Fibroblast of the aortic adventitia (primary cell): ENCODE measurements around the gene LTO1. TPM values are rescaled to one million over a fixed set of nuclear protein-coding genes. Genes with fewer than 3 reads are reported as not detected.

ENCODE experiments used
- DNase-seq: peaks from one replicate; pipeline ENCODE4 v3.0.0-alpha.2; 2010; ENCODE audit warnings: low read depth
- H3K4me3 ChIP-seq: 2 replicates; pipeline ENCODE4 v1.5.1; 2011; ENCODE audit warnings: low read depth, mild to moderate bottlenecking, control low read depth, low read length, moderate library complexity
- total RNA-seq: library from RNA; depleted of rRNA; stranded (reverse); fragments of >200 nt; gene quantifications from 2 replicates; pipeline ENCODE4 v1.2.3, GENCODE V29; 2012; ENCODE audit warnings: low replicate concordance
- TF ChIP-seq, protein P1 (sequence below): IDR thresholded peaks from 2 replicates; pipeline ENCODE4 v1.5.1; 2011; ENCODE audit warnings: mild to moderate bottlenecking, low read length, control low read depth, inconsistent platforms; ENCODE audit not compliant: insufficient read depth

LTO1 gene
- total RNA-seq, 1 donor, result 16.4 TPM

DNA sequence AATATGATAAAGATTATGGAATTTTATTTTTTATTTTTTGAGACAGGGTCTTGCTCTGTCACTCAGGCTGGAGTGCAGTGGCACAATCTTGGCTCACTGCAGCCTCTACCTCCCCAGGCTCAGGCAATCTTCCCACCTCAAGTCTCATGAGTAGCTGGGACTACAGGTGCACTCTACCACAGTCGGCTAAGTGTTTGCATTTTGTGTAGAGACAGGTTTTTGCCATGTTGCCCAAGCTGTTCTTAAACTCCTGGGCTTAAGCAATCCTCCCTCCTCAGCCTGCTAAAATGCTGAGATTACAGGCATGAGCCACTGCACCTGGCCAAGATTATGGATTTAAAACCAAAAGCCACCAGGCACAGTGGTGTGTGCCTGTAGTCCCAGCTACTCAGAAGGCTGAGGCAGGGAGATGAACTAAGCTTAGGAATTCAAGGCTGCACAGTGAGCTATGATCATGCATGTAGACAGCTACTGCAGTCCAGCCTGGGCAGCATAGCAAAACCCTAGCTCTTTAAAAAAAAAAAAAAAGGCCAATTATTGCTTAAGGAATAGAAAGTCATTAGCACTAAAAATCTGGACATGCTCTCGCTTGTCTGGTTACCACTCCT, 54.4 kb downstream of the LTO1 start:
- H3K4me3 ChIP-seq, result no peak overlapping the region
- TF ChIP-seq, protein P1, sequence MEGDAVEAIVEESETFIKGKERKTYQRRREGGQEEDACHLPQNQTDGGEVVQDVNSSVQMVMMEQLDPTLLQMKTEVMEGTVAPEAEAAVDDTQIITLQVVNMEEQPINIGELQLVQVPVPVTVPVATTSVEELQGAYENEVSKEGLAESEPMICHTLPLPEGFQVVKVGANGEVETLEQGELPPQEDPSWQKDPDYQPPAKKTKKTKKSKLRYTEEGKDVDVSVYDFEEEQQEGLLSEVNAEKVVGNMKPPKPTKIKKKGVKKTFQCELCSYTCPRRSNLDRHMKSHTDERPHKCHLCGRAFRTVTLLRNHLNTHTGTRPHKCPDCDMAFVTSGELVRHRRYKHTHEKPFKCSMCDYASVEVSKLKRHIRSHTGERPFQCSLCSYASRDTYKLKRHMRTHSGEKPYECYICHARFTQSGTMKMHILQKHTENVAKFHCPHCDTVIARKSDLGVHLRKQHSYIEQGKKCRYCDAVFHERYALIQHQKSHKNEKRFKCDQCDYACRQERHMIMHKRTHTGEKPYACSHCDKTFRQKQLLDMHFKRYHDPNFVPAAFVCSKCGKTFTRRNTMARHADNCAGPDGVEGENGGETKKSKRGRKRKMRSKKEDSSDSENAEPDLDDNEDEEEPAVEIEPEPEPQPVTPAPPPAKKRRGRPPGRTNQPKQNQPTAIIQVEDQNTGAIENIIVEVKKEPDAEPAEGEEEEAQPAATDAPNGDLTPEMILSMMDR, result no peak
- no peak for DNase-seq

DNA sequence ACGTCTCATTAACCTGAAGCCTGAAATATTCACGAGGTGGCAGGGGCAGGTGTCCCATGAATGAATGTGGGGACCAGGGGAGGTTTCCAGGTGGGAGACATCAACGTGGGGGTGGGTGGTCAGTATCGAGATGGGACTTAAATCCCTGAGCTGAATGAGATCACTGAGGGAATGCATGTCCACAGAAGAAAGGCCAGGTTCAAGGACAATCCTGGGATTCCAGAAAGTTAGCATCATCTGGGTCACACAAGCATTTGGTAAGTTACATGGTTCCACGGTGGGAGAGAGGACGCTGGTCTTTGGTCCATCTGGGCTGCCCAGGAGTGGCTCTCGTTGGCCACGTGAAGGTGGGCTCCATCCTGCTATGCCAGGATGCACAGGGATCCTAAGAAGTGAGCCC, 56.9 kb downstream of the LTO1 start:
- no peak for DNase-seq
- TF ChIP-seq, protein P1, result no peak

DNA sequence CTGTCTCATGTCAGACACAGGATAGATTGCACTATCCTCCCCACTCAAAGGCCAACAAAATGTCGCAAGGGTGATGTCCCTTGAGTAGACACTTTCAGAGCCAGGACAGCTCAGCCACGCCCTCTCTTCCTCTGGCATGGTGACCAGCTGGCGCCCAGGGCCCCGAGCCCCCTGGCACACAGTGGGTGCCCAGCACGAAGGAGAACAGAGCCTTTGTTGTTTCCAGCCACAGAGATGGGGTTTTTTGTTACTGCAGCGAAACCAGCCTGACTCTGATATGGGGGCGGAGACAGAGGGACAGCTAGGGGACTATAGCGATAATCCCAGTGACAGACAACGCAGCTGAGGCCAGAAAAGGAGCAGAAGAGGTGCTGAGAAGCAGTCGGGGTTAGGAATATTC, 57.5 kb downstream of the LTO1 start:
- TF ChIP-seq, protein P1, result no peak
- H3K4me3 ChIP-seq, result no peak overlapping the region
- DNase-seq, result no peak

More for the DNA sequence above, 56.9 kb downstream of the LTO1 start:
- no peak overlapping the region for H3K4me3 ChIP-seq

DNA sequence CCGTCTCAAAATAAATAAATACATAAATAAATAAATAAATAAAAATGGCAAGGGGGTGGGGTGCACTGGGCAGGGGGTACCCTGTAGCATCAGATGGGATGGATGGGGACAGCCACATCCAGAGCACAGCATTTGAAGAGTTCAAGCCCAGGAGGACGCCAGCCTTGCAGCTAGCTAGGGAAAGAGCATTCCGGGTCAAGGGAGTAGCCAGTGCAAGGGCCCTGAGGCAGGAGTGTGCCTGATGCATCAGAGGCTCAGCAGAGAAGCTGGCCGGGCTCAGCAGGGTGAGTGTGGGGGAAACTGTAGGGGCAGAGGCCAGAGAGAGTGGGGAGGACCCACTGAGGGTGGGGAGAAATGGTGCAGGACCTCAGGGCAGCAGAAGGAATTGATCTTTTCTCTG, 57.9 kb downstream of the LTO1 start:
- no peak for DNase-seq
- no peak overlapping the region for H3K4me3 ChIP-seq
- TF ChIP-seq, protein P1, result no peak

Other genes starting within 250 kb of the LTO1 start
- gene LINC01488, start 193.7 kb downstream of the LTO1 start, total RNA-seq, result not detected in 2 replicates
- gene CCND1, start 34.2 kb downstream of the LTO1 start, total RNA-seq, result 344 and 770 TPM in 2 replicates
- gene FGF19, start 28.7 kb upstream of the LTO1 start, total RNA-seq, result not detected in 2 replicates
- 0.08 TPM in 1 of 2 replicates, not detected in the other for gene FGF4, start 100.0 kb upstream of the LTO1 start, total RNA-seq
- not detected in 2 replicates for gene FGF3, start 144.1 kb upstream of the LTO1 start, total RNA-seq